ENCODE results near the gene SENP8.

GRCh38 chr15:72135719-72136118 is 17.5 kb downstream of the SENP8 start:
- TF ChIP-seq CTCF (IDR thresholded peaks at IDR 0.05; ENCODE audit: control extremely low read depth in 1 of 3, insufficient read depth in 1 of 3, low read depth in 1 of 3, low read length in 3 of 3) = no peak
- no peak for TF ChIP-seq CHD1 (IDR thresholded peaks at IDR 0.05; ENCODE audit: low read depth, low read length)
- no peak for TF ChIP-seq MAFK (IDR thresholded peaks at IDR 0.05; ENCODE audit: low read depth, low read length)
- TF ChIP-seq JUND (IDR thresholded peaks at IDR 0.05; ENCODE audit: low read length) = no peak
- no peak for TF ChIP-seq EZH2 (IDR thresholded peaks at IDR 0.05; ENCODE audit: low read depth, low read length, severe bottlenecking)
- no peak for TF ChIP-seq RFX5 (IDR thresholded peaks at IDR 0.05; ENCODE audit: borderline replicate concordance, low read depth, low read length)
- TF ChIP-seq SP4 (IDR thresholded peaks at IDR 0.05; ENCODE audit: low read length) = no peak
- TF ChIP-seq TEAD4 (IDR thresholded peaks at IDR 0.05; ENCODE audit: low read depth, low read length) = no peak
- no peak for TF ChIP-seq ATF2 (IDR thresholded peaks at IDR 0.05; ENCODE audit: low read length)
- no peak for TF ChIP-seq YY1 (IDR thresholded peaks at IDR 0.05; ENCODE audit: low read depth, low read length)
- TF ChIP-seq POLR2AphosphoS5 (IDR thresholded peaks at IDR 0.05; ENCODE audit: low read depth, low read length) = no peak
- TF ChIP-seq SP1 (IDR thresholded peaks at IDR 0.05; ENCODE audit: low read depth, low read length) = no peak
